GM18511 (cell line): ENCODE results near the gene PRKD3.

ENCODE experiments used
- ATAC-seq: cut with Tn5 transposase; IDR thresholded peaks from one replicate; pipeline ENCODE4 v1.9.1; 2021; ENCODE audit warnings: mild to moderate bottlenecking, moderate library complexity; ENCODE audit not compliant: unreplicated experiment

Gene PRKD3

DNA sequence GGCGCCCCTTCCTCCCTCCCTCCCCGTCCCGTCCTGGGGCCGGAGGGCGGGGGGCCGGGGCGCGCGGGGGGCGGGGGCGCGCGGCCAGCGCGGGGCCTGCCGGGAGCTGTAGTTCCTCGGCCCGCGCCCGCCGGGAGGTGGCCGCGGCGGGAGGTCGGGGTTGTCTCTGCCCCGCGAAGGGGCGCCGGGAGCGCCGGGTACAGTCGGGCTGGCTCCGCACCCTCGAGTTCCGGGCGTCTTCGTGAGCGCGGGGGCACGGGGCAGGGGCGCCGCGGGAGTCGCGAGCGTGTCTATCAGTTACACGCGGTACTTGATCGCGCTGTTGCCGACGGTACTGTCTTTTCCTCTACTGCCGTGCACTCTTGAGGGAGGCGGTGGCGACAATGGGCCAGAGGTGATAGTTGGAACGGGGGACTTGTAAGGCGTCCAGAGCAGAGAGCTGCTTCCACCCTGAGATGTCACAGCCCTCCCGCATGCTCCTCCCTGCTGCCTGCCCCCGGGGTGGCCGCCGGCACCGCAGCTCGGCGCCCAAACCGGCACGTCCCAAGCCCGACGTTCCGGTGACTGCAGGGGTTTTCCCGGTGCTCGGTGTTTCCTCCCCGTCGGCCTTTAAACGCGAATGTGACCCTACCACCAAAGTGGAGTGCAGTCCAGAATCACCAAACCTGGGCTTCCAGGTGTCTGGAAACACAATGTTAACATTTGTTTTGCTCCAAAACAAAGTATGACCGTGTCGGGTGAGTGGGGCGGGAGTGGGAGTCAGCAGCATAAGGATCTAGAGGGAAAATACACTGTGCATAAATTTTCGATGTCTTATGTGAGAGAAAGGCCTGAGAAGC lies at the start of gene PRKD3:
Gene PRKD3 (minus strand): TSS at position 48 of the 839 bp plus-strand sequence. CDS start 8,309 bp downstream, outside the sequence.
- peak; percentile 83 for ATAC-seq

- no peak for ATAC-seq
Measured at GRCh38 chr2:37372000-37372399, 47.4 kb upstream of the PRKD3 start.

- ATAC-seq = no peak
Measured at GRCh38 chr2:37370666-37371065, 46.0 kb upstream of the PRKD3 start.

- ATAC-seq = no peak
Measured at GRCh38 chr2:37367984-37368383, 43.4 kb upstream of the PRKD3 start.

DNA sequence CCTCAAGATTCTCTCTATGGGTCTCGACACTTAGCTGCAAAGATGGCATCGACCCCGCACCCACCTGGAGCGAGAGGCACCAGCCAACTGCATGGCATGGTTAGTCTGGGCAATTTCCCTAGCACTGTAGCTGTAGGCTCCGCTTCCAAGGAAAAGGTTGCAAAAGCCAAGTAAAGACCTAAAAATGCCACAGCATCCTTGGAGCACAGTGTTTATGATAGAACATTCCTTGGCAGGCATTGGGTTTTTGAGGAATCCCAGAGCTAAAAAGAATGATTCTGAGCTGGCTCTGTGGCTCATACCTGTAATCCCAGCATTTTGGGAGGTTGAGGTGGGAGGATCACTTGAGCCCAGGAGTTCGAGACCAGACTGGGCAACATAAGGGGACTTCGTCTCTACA lies 42.7 kb upstream of the PRKD3 start:
- ATAC-seq = no peak

- no peak for ATAC-seq
Measured at GRCh38 chr2:37366773-37367172, 42.1 kb upstream of the PRKD3 start.

- ATAC-seq = peak; percentile 88
Measured at GRCh38 chr2:37365669-37366068, 41.0 kb upstream of the PRKD3 start.

GRCh38 chr2:37364351-37364750 lies 39.7 kb upstream of the PRKD3 start:
- ATAC-seq = no peak

DNA sequence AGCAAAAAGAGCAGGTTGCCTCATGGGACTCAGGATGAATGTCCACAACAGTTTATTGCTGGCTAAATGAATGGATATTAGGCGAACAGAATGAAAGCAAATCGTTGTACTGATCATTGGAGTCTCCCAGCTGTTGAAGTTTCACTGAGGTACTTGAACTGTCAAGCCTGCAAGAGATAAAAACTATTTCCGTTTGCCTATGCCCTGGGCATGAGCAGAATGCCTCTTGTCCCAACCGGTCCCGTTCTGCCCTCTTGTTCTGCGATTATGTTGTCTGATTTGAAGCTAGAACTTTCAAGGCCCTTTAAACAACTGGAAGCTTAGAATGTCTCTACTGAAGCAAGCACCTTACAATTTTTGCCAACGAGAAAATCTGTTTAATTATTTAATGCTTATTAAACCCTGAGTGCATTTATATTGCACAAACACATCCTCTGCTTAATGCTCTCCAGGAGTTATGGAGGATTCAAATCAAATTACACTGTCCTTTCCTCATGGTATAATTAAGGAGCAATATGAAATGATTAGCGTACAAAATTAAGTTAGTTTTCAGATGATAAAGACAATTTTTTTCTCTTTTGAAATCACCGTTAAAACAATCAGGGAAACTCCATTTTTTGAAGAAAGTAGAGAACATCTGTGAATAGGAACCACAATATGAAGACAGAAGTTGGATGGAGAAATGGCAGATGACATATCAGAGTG lies 37.5 kb upstream of the PRKD3 start:
- no peak for ATAC-seq

- ATAC-seq = no peak
Measured at GRCh38 chr2:37361216-37361815, 36.7 kb upstream of the PRKD3 start.

GRCh38 chr2:37358466-37358865 lies 33.8 kb upstream of the PRKD3 start:
- ATAC-seq = no peak

- no peak for ATAC-seq
Measured at GRCh38 chr2:37357530-37357929, 32.9 kb upstream of the PRKD3 start.

DNA sequence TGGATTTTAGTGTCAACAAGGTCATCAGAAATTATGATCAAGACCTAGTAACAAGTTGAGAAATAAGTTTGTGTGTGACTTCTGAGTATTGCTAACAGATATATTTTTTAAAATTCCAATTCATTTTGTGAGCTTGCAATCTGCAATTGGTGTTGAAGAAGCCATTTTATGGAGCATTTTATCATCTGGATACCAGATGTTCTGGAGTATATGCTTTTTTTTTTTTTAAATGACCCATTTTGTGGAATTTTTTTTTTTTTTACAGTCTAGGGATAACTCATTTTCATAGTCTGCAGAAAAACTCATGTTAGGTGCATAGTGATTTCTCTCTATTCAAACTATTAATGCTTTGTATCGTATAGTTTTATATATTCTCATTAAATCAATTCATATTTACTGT lies 32.4 kb upstream of the PRKD3 start:
- no peak for ATAC-seq

GRCh38 chr2:37356299-37356698 lies 31.7 kb upstream of the PRKD3 start:
- no peak for ATAC-seq

GRCh38 chr2:37355735-37356134 lies 31.1 kb upstream of the PRKD3 start:
- ATAC-seq = no peak

- ATAC-seq = no peak
Measured at GRCh38 chr2:37354531-37354930, 29.9 kb upstream of the PRKD3 start.

GRCh38 chr2:37350034-37350433 lies 25.4 kb upstream of the PRKD3 start:
- ATAC-seq = peak; percentile 84

DNA sequence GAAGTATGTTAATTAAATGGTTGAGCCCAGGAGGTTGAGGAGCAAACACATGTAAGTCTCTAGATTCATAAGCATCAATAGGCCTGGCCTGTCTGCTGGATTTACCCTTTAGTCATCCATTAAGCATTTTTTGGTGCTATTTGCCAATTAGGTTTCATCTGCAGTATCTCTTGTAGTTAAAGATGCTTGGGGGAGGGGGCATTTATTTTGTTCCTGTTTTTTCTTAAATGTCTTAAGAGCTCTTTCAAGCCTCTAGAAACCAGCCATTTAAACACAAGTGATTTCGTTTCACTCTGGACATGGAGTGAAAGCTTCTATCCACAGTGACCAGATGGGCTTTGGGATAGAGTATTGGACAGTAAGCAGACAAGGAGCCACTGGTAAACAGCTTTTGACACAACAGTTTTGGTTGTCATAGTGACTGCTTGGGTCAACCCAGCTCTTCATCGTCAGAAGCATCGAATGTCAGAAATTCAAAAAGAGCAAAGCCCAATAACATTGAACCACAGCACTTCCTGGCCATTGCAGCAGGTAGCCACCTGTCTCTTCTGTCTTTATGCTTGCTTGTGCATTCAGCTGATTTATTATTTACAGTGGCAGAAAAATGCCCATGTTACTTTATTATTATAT lies 24.7 kb upstream of the PRKD3 start:
- no peak for ATAC-seq

DNA sequence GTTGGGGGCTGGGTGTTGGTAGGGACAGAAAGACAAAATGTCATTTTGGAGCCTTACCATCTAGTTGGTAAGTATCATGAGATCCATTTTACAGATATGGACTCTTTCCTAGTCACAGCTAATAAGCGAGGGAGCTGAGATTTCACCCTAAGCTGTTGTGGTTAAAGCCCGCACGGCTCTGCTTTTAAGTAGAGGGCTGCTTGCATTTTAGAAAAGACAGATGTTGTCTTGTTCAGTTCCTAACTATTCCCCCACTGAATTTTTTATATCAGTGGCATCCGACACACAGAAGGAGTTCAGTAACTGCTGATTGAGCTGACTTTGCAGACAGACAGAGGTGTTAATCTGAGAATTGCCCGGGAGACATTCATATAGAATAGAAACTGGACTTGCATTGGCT lies 23.5 kb upstream of the PRKD3 start:
- no peak for ATAC-seq

GRCh38 chr2:37344453-37345361 lies 20.1 kb upstream of the PRKD3 start, which contains the start of gene QPCT:
Gene QPCT (plus strand): TSS chr2:37344630. CDS start chr2:37344732, 102 bp downstream.
- peak; percentile 75 for ATAC-seq
